ENCODE data around the gene TIMELESS. TPM values are rescaled to one million over a fixed set of nuclear protein-coding genes. Genes with fewer than 3 reads are reported as not detected.
"Not testable (repeated sequence)": the region's sequence is repeated elsewhere in the genome, so short reads cannot be mapped to it uniquely, and the experiment has no call there.

TIMELESS gene
- total and polyA plus RNA-seq, 2 donors from 2014 or later: 5.5 to 9.2 TPM

DNA sequence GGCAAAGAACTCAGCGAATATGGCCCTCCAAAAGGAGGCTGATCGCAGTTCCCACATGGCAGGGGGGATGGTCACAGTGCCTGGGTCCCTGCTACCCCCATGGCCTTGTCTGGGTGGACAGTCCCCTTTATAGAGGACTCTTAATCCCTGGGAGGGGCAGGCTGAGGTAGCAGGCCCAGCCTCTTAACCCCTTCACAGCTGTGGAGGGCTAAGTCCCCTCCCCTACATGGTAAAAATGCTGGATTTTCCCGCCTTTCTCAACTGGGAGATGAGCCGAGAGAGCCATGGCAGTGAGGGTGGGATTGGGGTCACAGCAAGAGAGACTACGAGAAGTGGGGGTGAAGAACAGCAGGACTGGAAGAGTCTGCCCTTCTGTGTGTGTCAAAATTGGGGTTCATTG, 5.3 kb upstream of the TIMELESS start, which contains the start of gene MIP:
Gene MIP, minus strand, starts transcription at position 101 of the 400 bp plus-strand sequence. Its CDS starts 44 bp downstream, at position 57.
- H3K4me1 ChIP-seq (ENCODE audit: control insufficient read depth in 2 of 3, insufficient read depth in 2 of 3, low read depth in 1 of 3, low read length in 3 of 3): no peaks in the 10 kb centered on the region
- H3K36me3 ChIP-seq (ENCODE audit: control insufficient read depth in 2 of 3, insufficient read depth in 3 of 3, low read length in 3 of 3): no peaks in the 10 kb centered on the region
- DNase-seq (no peak), FAIRE-seq (no peak)
- H3K4me3 ChIP-seq (ENCODE audit: low read length in 3 of 3): no peak within 1 kb of the TSS
- H3K9me3 ChIP-seq (ENCODE audit: control insufficient read depth in 2 of 3, insufficient read depth in 1 of 3, low read length in 3 of 3): no peaks in the 10 kb centered on the region
- no peak within 1 kb of the TSS for H3K27ac ChIP-seq (ENCODE audit: low read depth in 2 of 2, low read length in 2 of 2)
- H3K27me3 ChIP-seq (ENCODE audit: control insufficient read depth, insufficient read depth, low read length): no peaks in the 10 kb centered on the region
- intact Hi-C loops (cut with DNase I): no loop called here
- no peak within 1 kb of the TSS for H3K9ac ChIP-seq (ENCODE audit: low read length in 3 of 3)
- TF ChIP-seq CTCF (IDR thresholded peaks at IDR 0.05; ENCODE audit: borderline replicate concordance, extremely low read depth, insufficient read depth): no peak

DNA sequence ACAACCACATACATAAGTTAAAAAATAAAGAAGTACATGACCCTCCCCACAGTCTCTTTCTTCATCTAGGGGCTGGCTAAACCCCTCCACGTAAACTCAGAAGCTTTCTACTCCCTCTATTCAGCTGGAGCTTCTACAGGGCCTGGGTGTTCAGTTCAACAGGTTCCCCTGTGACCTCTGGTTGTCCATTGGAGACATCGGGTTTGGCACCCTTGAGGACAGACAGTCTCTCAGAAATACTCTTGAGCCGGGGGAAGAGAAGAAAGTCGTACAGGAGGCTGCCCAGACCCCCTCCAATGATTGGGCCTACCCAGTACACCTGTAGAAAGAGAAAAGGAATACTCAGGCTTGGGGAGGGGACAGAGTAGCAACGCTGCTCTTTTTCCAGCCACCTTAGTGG, 1.9 kb upstream of the TIMELESS start:
- no peak for TF ChIP-seq CTCF (IDR thresholded peaks at IDR 0.05; ENCODE audit: borderline replicate concordance, extremely low read depth, insufficient read depth)
- DNase-seq (no peak), FAIRE-seq (no peak)
- intact Hi-C loops (cut with DNase I): no loop called here
- H3K9me3 ChIP-seq (ENCODE audit: control insufficient read depth in 2 of 3, insufficient read depth in 1 of 3, low read length in 3 of 3): no peaks in the 10 kb centered on the region
- H3K27ac ChIP-seq (ENCODE audit: low read depth in 2 of 2, low read length in 2 of 2): no peak overlapping the region
- H3K4me3 ChIP-seq (ENCODE audit: low read length in 3 of 3): no peak overlapping the region
- H3K27me3 ChIP-seq (ENCODE audit: control insufficient read depth, insufficient read depth, low read length): no peaks in the 10 kb centered on the region
- no peak overlapping the region for H3K9ac ChIP-seq (ENCODE audit: low read length in 3 of 3)
- no peaks in the 10 kb centered on the region for H3K36me3 ChIP-seq (ENCODE audit: control insufficient read depth in 2 of 3, insufficient read depth in 3 of 3, low read length in 3 of 3)
- H3K4me1 ChIP-seq (ENCODE audit: control insufficient read depth in 2 of 3, insufficient read depth in 2 of 3, low read depth in 1 of 3, low read length in 3 of 3): no peaks in the 10 kb centered on the region

GRCh38 chr12:56450241-56450640, 1.0 kb upstream of the TIMELESS start:
- Histone ChIP-seq H3K9ac (ENCODE audit: low read length in 3 of 3) (no peak overlapping the region), H3K4me3 (ENCODE audit: low read length in 3 of 3) (no peak overlapping the region), H3K4me1 (ENCODE audit: control insufficient read depth in 2 of 3, insufficient read depth in 2 of 3, low read depth in 1 of 3, low read length in 3 of 3) (no peaks in the 10 kb centered on the region), H3K36me3 (ENCODE audit: control insufficient read depth in 2 of 3, insufficient read depth in 3 of 3, low read length in 3 of 3) (no peaks in the 10 kb centered on the region), H3K27ac (ENCODE audit: low read depth in 2 of 2, low read length in 2 of 2) (no peak overlapping the region), H3K9me3 (ENCODE audit: control insufficient read depth in 2 of 3, insufficient read depth in 1 of 3, low read length in 3 of 3) (no peaks in the 10 kb centered on the region), H3K27me3 (ENCODE audit: control insufficient read depth, insufficient read depth, low read length) (no peaks in the 10 kb centered on the region)
- FAIRE-seq (no peak), DNase-seq (no peak)
- intact Hi-C loops (cut with DNase I): no loop called here
- TF ChIP-seq CTCF (IDR thresholded peaks at IDR 0.05; ENCODE audit: borderline replicate concordance, extremely low read depth, insufficient read depth): no peak

DNA sequence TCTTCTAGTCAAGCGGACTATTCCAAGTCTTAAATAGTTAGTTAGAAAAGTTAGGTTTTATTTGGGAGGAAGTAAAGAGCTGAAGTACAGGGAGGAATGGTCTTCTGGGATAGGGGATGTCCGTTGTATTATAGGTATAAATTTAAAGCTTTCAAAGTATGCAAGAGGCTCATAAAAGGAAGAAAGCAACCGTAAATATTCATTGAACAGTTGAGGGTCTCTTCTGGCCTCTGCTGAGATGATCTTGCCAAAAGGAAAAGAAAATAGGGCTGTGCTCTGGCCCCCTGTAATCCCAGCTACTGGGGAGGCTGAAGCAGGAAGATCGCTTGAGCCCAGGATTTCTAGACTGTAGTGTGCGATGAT, 377 bp upstream of the TIMELESS start:
- intact Hi-C loops (cut with DNase I): no loop called here
- TF ChIP-seq CTCF (IDR thresholded peaks at IDR 0.05; ENCODE audit: borderline replicate concordance, extremely low read depth, insufficient read depth): no peak
- peak overlapping the region; percentile 38 to 90 (median 81) for H3K9ac ChIP-seq (ENCODE audit: low read length in 3 of 3)
- H3K27ac ChIP-seq (ENCODE audit: low read depth in 2 of 2, low read length in 2 of 2): peak overlapping the region; percentile 78 to 79
- H3K27me3 ChIP-seq (ENCODE audit: control insufficient read depth, insufficient read depth, low read length): no peaks in the 10 kb centered on the region
- FAIRE-seq (no peak), DNase-seq (no peak)
- H3K36me3 ChIP-seq (ENCODE audit: control insufficient read depth in 2 of 3, insufficient read depth in 3 of 3, low read length in 3 of 3): no peaks in the 10 kb centered on the region
- H3K4me1 ChIP-seq (ENCODE audit: control insufficient read depth in 2 of 3, insufficient read depth in 2 of 3, low read depth in 1 of 3, low read length in 3 of 3): no peaks in the 10 kb centered on the region
- H3K4me3 ChIP-seq (ENCODE audit: low read length in 3 of 3): peak overlapping the region; percentile 76 to 89 (median 82)
- no peaks in the 10 kb centered on the region for H3K9me3 ChIP-seq (ENCODE audit: control insufficient read depth in 2 of 3, insufficient read depth in 1 of 3, low read length in 3 of 3)

DNA sequence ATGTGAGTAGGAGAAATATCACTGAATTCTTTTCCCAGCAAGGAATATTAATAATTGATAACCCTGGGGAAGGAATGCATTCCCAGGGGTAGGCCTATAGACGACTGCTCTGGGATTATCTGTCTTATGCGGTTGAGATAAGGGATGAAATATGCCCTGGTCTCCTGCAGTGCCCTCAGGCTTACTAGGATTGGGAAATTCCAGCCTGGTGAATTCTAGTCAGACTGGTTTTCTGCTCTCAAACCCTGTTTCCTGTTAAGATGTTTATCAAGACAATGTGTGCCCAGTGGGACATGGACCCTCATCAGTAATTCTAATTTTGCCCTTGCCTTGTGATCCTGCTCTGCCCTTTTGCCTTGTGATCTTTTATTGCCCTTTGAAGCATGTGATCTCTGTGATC, 6.0 kb downstream of the TIMELESS start:
- intact Hi-C loops (cut with DNase I); H3K27me3 ChIP-seq (ENCODE audit: control insufficient read depth, insufficient read depth, low read length); H3K9ac ChIP-seq (ENCODE audit: low read length in 3 of 3); H3K27ac ChIP-seq (ENCODE audit: low read depth in 2 of 2, low read length in 2 of 2); H3K36me3 ChIP-seq (ENCODE audit: control insufficient read depth in 2 of 3, insufficient read depth in 3 of 3, low read length in 3 of 3); H3K9me3 ChIP-seq (ENCODE audit: control insufficient read depth in 2 of 3, insufficient read depth in 1 of 3, low read length in 3 of 3); H3K4me3 ChIP-seq (ENCODE audit: low read length in 3 of 3); FAIRE-seq; H3K4me1 ChIP-seq (ENCODE audit: control insufficient read depth in 2 of 3, insufficient read depth in 2 of 3, low read depth in 1 of 3, low read length in 3 of 3); DNase-seq: not testable (repeated sequence)

Data from kidney (tissue), 14 donors.